OCI-LY3 (cell line): ENCODE data around the gene MAMDC4.

Experiments
- CTCF ChIP-seq: fragments of 200-600, 300-600 bp; sonication (generic); IDR thresholded peaks from 2 replicates; pipeline ENCODE4 v1.5.1; 2014; ENCODE audit warnings: antibody characterized with exemption, low read length, low read depth
- EZH2phosphoT487 ChIP-seq: fragments of 200-600 bp; shearing (Covaris generic); IDR thresholded peaks from 2 replicates; pipeline ENCODE4 v1.6.1; 2018; ENCODE audit warnings: antibody characterized with exemption, mixed run types, low read depth

DNA sequence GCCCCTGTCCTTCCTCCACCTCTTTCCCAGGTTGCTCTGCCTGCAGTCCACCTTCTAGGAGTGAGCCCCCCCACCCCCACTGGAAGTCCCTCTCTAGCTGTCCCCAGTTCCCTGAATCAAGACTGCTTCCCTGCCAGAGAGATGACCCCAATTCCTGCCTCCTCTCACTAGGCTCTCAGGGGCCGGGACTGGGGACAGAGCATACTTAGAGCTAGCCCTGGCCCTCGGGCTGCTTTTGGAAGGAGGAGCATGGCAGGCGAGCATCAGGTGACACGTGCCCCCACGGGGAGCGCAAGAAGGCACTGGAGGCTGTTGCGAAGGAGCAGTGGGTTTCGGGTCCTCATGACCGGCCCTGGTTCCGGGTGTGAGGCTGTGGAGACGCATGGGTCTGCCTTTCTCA is 43.9 kb downstream of the MAMDC4 start:
- TF ChIP-seq CTCF (no peak), EZH2phosphoT487 (no peak)
